Lower lobe of right lung (tissue), 2 donors: ENCODE results near the gene PAM16. TPM values are rescaled to one million over a fixed set of nuclear protein-coding genes. Genes with fewer than 3 reads are reported as not detected.

Experiments
- ATAC-seq, 2 donors: fragments of 200-7000 bp; cut with Tn5 transposase; one replicate each; pipeline ENCODE4 v1.9.1; 2020 to 2022; ENCODE audit warnings: mild to moderate bottlenecking in 2 of 2, moderate library complexity in 2 of 2
- DNase-seq: peaks from one replicate; pipeline ENCODE4 v3.0.0-alpha.2; 2020
- H3K27ac ChIP-seq: fragments of 200-600 bp; one replicate; pipeline ENCODE4 v1.8.0; 2022
- H3K27me3 ChIP-seq: fragments of 200-600 bp; one replicate; pipeline ENCODE4 v1.8.0; 2022; ENCODE audit warnings: low read depth
- H3K36me3 ChIP-seq: fragments of 200-600 bp; one replicate; pipeline ENCODE4 v1.8.0; 2022; ENCODE audit warnings: mild to moderate bottlenecking
- H3K4me1 ChIP-seq: fragments of 200-600 bp; one replicate; pipeline ENCODE4 v1.8.0; 2022
- H3K4me3 ChIP-seq: fragments of 200-600 bp; one replicate; pipeline ENCODE4 v1.8.0; 2022; ENCODE audit warnings: mild to moderate bottlenecking
- H3K9me3 ChIP-seq: fragments of 200-600 bp; one replicate; pipeline ENCODE4 v1.8.0; 2022
- CTCF ChIP-seq: fragments of 200-600 bp; IDR thresholded peaks from one replicate; pipeline ENCODE4 v1.8.0; 2022; ENCODE audit warnings: antibody characterized with exemption, mild to moderate bottlenecking
- intact Hi-C: fragments of 100-400 bp; cut with DNase I; formaldehyde crosslinking; loops from one replicate; pipeline ENCODE4 v1.11.0; 2022
- total RNA-seq: library from RNA; stranded (reverse); fragmentation: NEBNext Ultra II Directional; extraction: Animal tissue kit (Norgen Biotek cat#: 25700); gene quantifications from one replicate; pipeline ENCODE4 v1.2.1, GENCODE V29; 2021
- donor health status: DM: no; HTN: yes; CAD: no; lungs with severe emphysema.

The PAM16 gene
- total RNA-seq, 1 donor from 2014 or later = 40.0 TPM

- Histone ChIP-seq H3K36me3 (no peaks in the 10 kb centered on the region), H3K27ac (peak overlapping the region; percentile 85), H3K4me3 (peak overlapping the region; percentile 15), H3K4me1 (peaks cover 94% of the 10 kb centered on the region), H3K9me3 (no peaks in the 10 kb centered on the region), H3K27me3 (no peaks in the 10 kb centered on the region)
- ATAC-seq = peak; percentile 58 to 60
- TF ChIP-seq CTCF = no peak
- intact Hi-C loops = no loop called here
- DNase-seq = peak; percentile 71
Observed at GRCh38 chr16:4323071-4323844, 27.9 kb downstream of the PAM16 start.

GRCh38 chr16:4322121-4323052 lies 28.7 kb downstream of the PAM16 start:
- H3K4me3 ChIP-seq = no peak overlapping the region
- H3K27ac ChIP-seq = peak overlapping the region; percentile 85
- no peak for TF ChIP-seq CTCF
- H3K36me3 ChIP-seq = no peaks in the 10 kb centered on the region
- H3K4me1 ChIP-seq = peaks cover 97% of the 10 kb centered on the region
- no peaks in the 10 kb centered on the region for H3K9me3 ChIP-seq
- intact Hi-C loops = no loop called here
- H3K27me3 ChIP-seq = no peaks in the 10 kb centered on the region
- no peak for ATAC-seq
- no peak for DNase-seq

GRCh38 chr16:4321286-4322120 lies 29.6 kb downstream of the PAM16 start:
- H3K27ac ChIP-seq = peak overlapping the region; percentile 82
- H3K9me3 ChIP-seq = no peaks in the 10 kb centered on the region
- TF ChIP-seq CTCF = no peak
- no peaks in the 10 kb centered on the region for H3K36me3 ChIP-seq
- no peaks in the 10 kb centered on the region for H3K27me3 ChIP-seq
- intact Hi-C loops = no loop called here
- no peak for ATAC-seq
- no peak for DNase-seq
- peaks cover 95% of the 10 kb centered on the region for H3K4me1 ChIP-seq
- no peak overlapping the region for H3K4me3 ChIP-seq

- intact Hi-C loops = no loop called here
- Histone ChIP-seq H3K4me1 (peaks cover 87% of the 10 kb centered on the region), H3K36me3 (no peaks in the 10 kb centered on the region), H3K27ac (peak overlapping the region; percentile 82), H3K27me3 (no peaks in the 10 kb centered on the region), H3K4me3 (no peak overlapping the region), H3K9me3 (no peaks in the 10 kb centered on the region)
- ATAC-seq = no peak
- no peak for DNase-seq
- TF ChIP-seq CTCF = no peak
Observed at GRCh38 chr16:4320571-4321137, 30.5 kb downstream of the PAM16 start.
